SK-N-SH treated with all-trans-retinoic acid at 6 μM for 48 hours (cell line): ENCODE measurements around the gene UTF1.

Experiments used
- ATAC-seq: fragments of 200-7000 bp; cut with Tn5 transposase; 3 replicates; pipeline ENCODE4 v1.9.1; 2020; ENCODE audit warnings: mild to moderate bottlenecking, moderate library complexity
- ARNTL ChIP-seq: fragments of 450-650 bp; formaldehyde crosslinking; IDR thresholded peaks from 2 replicates; pipeline ENCODE4 v1.5.0; 2020; ENCODE audit warnings: low read depth, mild to moderate bottlenecking, moderate library complexity, borderline replicate concordance
- BACH2 ChIP-seq: fragments of 250-450 bp; sonication (Bioruptor Pico); IDR thresholded peaks from 2 replicates; pipeline ENCODE4 v1.9.0; 2021; ENCODE audit warnings: mild to moderate bottlenecking, borderline replicate concordance
- CREB5 ChIP-seq: fragments of 250-450 bp; sonication (Bioruptor Pico); IDR thresholded peaks from 2 replicates; pipeline ENCODE4 v1.5.1; 2020; ENCODE audit warnings: low read depth, mild to moderate bottlenecking, moderate library complexity
- CSDC2 ChIP-seq: fragments of 250-450 bp; sonication (Bioruptor Pico); IDR thresholded peaks from 2 replicates; pipeline ENCODE4 v1.5.0; 2020; ENCODE audit warnings: mild to moderate bottlenecking, moderate library complexity
- CSRNP3 ChIP-seq: fragments of 250-450 bp; sonication (Bioruptor Pico); IDR thresholded peaks from 2 replicates; pipeline ENCODE4 v1.5.1; 2021; ENCODE audit warnings: mild to moderate bottlenecking, moderate library complexity
- ESRRG ChIP-seq: fragments of 250-450 bp; sonication (Bioruptor Pico); IDR thresholded peaks from 2 replicates; pipeline ENCODE4 v1.6.1; 2021; ENCODE audit warnings: mild to moderate bottlenecking
- GLIS3 ChIP-seq: fragments of 250-450 bp; sonication (Bioruptor Pico); IDR thresholded peaks from 2 replicates; pipeline ENCODE4 v1.5.0; 2020; ENCODE audit warnings: mild to moderate bottlenecking, moderate library complexity
- ISL1 ChIP-seq: fragments of 250-450 bp; sonication (Bioruptor Pico); IDR thresholded peaks from 2 replicates; pipeline ENCODE4 v2.1.2; 2022; ENCODE audit warnings: mild to moderate bottlenecking, moderate library complexity
- OSR1 ChIP-seq: fragments of 250-450 bp; sonication (Bioruptor Pico); IDR thresholded peaks from 2 replicates; pipeline ENCODE4 v1.8.0; 2022; ENCODE audit warnings: moderate library complexity, mild to moderate bottlenecking, inconsistent platforms
- PPARA ChIP-seq: fragments of 250-450 bp; sonication (Bioruptor Pico); IDR thresholded peaks from 2 replicates; pipeline ENCODE4 v1.5.0; 2020; ENCODE audit warnings: mild to moderate bottlenecking, borderline replicate concordance
- RARB ChIP-seq: fragments of 250-450 bp; sonication (Bioruptor Pico); IDR thresholded peaks from 2 replicates; pipeline ENCODE4 v1.8.0; 2021; ENCODE audit warnings: mild to moderate bottlenecking, moderate library complexity
- SNAI2 ChIP-seq: fragments of 250-450 bp; sonication (Bioruptor Pico); IDR thresholded peaks from 2 replicates; pipeline ENCODE4 v1.5.0; 2020; ENCODE audit warnings: mild to moderate bottlenecking, moderate library complexity
- TCF4 ChIP-seq: fragments of 250-450 bp; sonication (Bioruptor Pico); IDR thresholded peaks from 2 replicates; pipeline ENCODE4 v1.8.0; 2021; ENCODE audit warnings: mild to moderate bottlenecking, moderate library complexity, borderline replicate concordance
- TOX ChIP-seq: fragments of 250-450 bp; sonication (Bioruptor Pico); IDR thresholded peaks from 2 replicates; pipeline ENCODE4 v1.8.0; 2021; ENCODE audit warnings: mild to moderate bottlenecking, moderate library complexity, borderline replicate concordance
- TSHZ2 ChIP-seq: fragments of 250-450 bp; sonication (Bioruptor Pico); IDR thresholded peaks from 2 replicates; pipeline ENCODE4 v1.5.0; 2020; ENCODE audit warnings: mild to moderate bottlenecking, moderate library complexity
- ZC3H10 ChIP-seq: fragments of 250-450 bp; sonication (Bioruptor Pico); IDR thresholded peaks from 2 replicates; pipeline ENCODE4 v1.5.1; 2021; ENCODE audit warnings: mild to moderate bottlenecking, moderate library complexity
- ZFP3 ChIP-seq: fragments of 250-450 bp; sonication (Bioruptor Pico); IDR thresholded peaks from 2 replicates; pipeline ENCODE4 v1.5.0; 2020; ENCODE audit warnings: mild to moderate bottlenecking, moderate library complexity
- ZFP30 ChIP-seq: fragments of 450-650 bp; formaldehyde crosslinking; IDR thresholded peaks from 2 replicates; pipeline ENCODE4 v1.5.0; 2022; ENCODE audit warnings: mild to moderate bottlenecking, moderate library complexity
- ZNF565 ChIP-seq: fragments of 450-650 bp; formaldehyde crosslinking; conservative IDR thresholded peaks from 2 replicates; pipeline ENCODE4 v1.5.0; 2020; ENCODE audit warnings: low read depth, mild to moderate bottlenecking, moderate library complexity
- ZNF70 ChIP-seq: fragments of 450-650 bp; formaldehyde crosslinking; IDR thresholded peaks from 2 replicates; pipeline ENCODE4 v1.5.0; 2020; ENCODE audit warnings: mild to moderate bottlenecking, moderate library complexity
- TF ChIP-seq, protein P1 (sequence below): fragments of 250-450 bp; sonication (Bioruptor Pico); IDR thresholded peaks from 2 replicates; pipeline ENCODE4 v1.8.0; 2020; ENCODE audit warnings: mild to moderate bottlenecking, moderate library complexity, borderline replicate concordance
- TF ChIP-seq, protein P2 (sequence below): fragments of 250-450 bp; sonication (Bioruptor Pico); IDR thresholded peaks from 2 replicates; pipeline ENCODE4 v1.8.0; 2021; ENCODE audit warnings: low read depth, mild to moderate bottlenecking, moderate library complexity, borderline replicate concordance

UTF1 gene

DNA sequence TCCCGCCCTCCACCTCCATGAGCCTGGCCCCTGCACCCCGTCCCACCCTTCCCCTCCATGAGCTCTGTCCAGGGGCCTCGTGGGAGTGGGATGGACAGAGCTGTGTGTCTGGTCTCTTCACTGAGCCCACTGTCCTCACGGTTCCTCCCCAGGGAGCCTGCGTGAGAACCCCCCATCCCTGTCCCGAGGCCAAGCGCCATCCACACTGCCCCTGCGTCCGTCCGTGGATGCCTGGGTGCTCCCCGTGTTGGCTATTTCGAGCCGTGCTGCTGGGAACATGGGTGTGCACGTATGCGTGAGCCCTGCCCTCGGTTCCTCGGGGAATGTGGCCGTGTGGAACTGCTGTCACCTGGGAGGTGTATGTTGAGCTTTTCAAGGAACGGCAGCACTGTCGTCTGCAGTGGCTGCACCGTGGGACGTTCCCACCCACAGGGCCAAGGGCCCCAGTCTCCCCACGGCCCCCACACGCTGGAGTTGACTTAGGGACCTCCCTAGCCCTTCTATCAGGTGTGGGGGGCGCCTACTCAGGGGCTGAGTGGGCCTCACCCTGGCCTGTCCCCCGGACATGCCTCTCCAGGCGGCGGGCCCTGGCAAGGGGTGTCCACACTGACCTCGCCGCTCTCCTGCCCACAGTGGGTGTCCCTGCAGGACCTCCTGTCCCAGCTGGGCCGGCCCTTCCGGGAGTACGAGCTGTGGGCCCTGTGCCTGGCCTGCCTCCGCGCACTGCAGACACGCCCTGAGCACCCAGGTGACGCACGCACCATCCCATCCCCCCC is 41.9 kb upstream of the UTF1 start:
- TF ChIP-seq ISL1 (CRISPR knock-in tag) (no peak), TOX (CRISPR knock-in tag) (no peak), CSDC2 (CRISPR knock-in tag) (no peak), RARB (CRISPR knock-in tag) (no peak), SNAI2 (CRISPR knock-in tag) (no peak), ZNF70 (CRISPR knock-in tag) (no peak), ARNTL (no peak), TCF4 (CRISPR knock-in tag) (no peak), ESRRG (CRISPR knock-in tag) (no peak), ZNF565 (CRISPR knock-in tag) (no peak), CSRNP3 (CRISPR knock-in tag) (no peak), ZFP3 (CRISPR knock-in tag) (no peak), ZC3H10 (CRISPR knock-in tag) (no peak), TSHZ2 (CRISPR knock-in tag) (no peak)
- TF ChIP-seq, protein P1, sequence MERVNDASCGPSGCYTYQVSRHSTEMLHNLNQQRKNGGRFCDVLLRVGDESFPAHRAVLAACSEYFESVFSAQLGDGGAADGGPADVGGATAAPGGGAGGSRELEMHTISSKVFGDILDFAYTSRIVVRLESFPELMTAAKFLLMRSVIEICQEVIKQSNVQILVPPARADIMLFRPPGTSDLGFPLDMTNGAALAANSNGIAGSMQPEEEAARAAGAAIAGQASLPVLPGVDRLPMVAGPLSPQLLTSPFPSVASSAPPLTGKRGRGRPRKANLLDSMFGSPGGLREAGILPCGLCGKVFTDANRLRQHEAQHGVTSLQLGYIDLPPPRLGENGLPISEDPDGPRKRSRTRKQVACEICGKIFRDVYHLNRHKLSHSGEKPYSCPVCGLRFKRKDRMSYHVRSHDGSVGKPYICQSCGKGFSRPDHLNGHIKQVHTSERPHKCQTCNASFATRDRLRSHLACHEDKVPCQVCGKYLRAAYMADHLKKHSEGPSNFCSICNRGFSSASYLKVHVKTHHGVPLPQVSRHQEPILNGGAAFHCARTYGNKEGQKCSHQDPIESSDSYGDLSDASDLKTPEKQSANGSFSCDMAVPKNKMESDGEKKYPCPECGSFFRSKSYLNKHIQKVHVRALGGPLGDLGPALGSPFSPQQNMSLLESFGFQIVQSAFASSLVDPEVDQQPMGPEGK (CRISPR knock-in tag), result no peak
- TF ChIP-seq, protein P2, sequence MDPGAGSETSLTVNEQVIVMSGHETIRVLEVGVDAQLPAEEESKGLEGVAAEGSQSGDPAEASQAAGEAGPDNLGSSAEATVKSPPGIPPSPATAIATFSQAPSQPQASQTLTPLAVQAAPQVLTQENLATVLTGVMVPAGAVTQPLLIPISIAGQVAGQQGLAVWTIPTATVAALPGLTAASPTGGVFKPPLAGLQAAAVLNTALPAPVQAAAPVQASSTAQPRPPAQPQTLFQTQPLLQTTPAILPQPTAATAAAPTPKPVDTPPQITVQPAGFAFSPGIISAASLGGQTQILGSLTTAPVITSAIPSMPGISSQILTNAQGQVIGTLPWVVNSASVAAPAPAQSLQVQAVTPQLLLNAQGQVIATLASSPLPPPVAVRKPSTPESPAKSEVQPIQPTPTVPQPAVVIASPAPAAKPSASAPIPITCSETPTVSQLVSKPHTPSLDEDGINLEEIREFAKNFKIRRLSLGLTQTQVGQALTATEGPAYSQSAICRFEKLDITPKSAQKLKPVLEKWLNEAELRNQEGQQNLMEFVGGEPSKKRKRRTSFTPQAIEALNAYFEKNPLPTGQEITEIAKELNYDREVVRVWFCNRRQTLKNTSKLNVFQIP, result no peak
- ATAC-seq, result no peak

GRCh38 chr10:133189256-133189655 is 40.8 kb upstream of the UTF1 start:
- ATAC-seq, result no peak
- TF ChIP-seq SNAI2 (CRISPR knock-in tag) (no peak), TCF4 (CRISPR knock-in tag) (no peak)

GRCh38 chr10:133189726-133190125 is 40.3 kb upstream of the UTF1 start:
- ATAC-seq, result no peak; the same call in 2 of the 3 replicates

More at GRCh38 chr10:133189726-133190125, 40.3 kb upstream of the UTF1 start:
- no peak for TF ChIP-seq ZFP30 (CRISPR knock-in tag)
- no peak for TF ChIP-seq PPARA (CRISPR knock-in tag)
- no peak for TF ChIP-seq SNAI2 (CRISPR knock-in tag)
- TF ChIP-seq, protein P1 (CRISPR knock-in tag), result no peak
- TF ChIP-seq ISL1 (CRISPR knock-in tag), result no peak
- no peak for TF ChIP-seq ZNF565 (CRISPR knock-in tag)
- TF ChIP-seq RARB (CRISPR knock-in tag), result no peak
- no peak for TF ChIP-seq CREB5 (CRISPR knock-in tag)
- TF ChIP-seq BACH2 (CRISPR knock-in tag), result no peak
- TF ChIP-seq OSR1 (CRISPR knock-in tag), result no peak
- TF ChIP-seq TOX (CRISPR knock-in tag), result no peak
- no peak for TF ChIP-seq ZC3H10 (CRISPR knock-in tag)
- TF ChIP-seq GLIS3 (CRISPR knock-in tag), result no peak
- no peak for TF ChIP-seq ESRRG (CRISPR knock-in tag)
- no peak for TF ChIP-seq ZNF70 (CRISPR knock-in tag)
- TF ChIP-seq, all 23 proteins: peak for 0
